ENCODE data around the gene EBPL.

DNA sequence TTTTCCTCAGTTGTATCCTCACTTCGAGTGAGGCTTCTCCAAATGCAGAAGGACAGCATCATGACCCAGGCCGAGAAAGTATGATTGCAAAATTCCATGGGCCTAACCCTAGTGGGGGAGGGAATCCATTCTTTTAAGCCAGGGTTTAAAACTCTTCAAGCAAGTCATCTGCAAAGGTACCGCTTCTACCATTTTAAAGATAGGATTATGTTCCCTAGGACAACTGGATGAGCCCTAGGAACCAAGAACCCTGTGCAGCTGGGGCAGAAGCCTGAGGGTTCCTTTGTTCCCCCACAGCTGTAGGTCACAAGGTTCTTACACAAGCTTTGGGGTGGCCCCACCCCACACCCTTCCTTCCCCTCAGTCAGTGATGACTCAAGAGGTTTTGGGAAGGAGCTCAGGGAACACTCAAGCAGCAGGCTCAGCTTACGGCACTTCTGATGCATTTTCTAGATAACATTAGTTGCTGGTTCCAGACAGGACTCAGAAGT lies 49.4 kb downstream of the EBPL start:
- TF ChIP-seq, protein P1, sequence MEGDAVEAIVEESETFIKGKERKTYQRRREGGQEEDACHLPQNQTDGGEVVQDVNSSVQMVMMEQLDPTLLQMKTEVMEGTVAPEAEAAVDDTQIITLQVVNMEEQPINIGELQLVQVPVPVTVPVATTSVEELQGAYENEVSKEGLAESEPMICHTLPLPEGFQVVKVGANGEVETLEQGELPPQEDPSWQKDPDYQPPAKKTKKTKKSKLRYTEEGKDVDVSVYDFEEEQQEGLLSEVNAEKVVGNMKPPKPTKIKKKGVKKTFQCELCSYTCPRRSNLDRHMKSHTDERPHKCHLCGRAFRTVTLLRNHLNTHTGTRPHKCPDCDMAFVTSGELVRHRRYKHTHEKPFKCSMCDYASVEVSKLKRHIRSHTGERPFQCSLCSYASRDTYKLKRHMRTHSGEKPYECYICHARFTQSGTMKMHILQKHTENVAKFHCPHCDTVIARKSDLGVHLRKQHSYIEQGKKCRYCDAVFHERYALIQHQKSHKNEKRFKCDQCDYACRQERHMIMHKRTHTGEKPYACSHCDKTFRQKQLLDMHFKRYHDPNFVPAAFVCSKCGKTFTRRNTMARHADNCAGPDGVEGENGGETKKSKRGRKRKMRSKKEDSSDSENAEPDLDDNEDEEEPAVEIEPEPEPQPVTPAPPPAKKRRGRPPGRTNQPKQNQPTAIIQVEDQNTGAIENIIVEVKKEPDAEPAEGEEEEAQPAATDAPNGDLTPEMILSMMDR (IDR thresholded peaks at IDR 0.05), result no peak
- TF ChIP-seq POLR2A (IDR thresholded peaks at IDR 0.05), result no peak
